ENCODE measurements around the gene SLC25A15.

GRCh38 chr13:40749327-40749726, 40.1 kb upstream of the SLC25A15 start:
- no peak for TF ChIP-seq CTCF (IDR thresholded peaks at IDR 0.05; ENCODE audit: low read length)
- TF ChIP-seq EZH2 (optimal IDR thresholded peaks at IDR 0.05; ENCODE audit: low read depth, low read length), result no peak
- TF ChIP-seq EZH2phosphoT487 (IDR thresholded peaks at IDR 0.05; ENCODE audit: low read length), result no peak

Data from MM.1S (cell line).